GM18502 (cell line): ENCODE results near the gene TMEM120B.
"Not testable (repeated sequence)": the region's sequence is repeated elsewhere in the genome, so short reads cannot be mapped to it uniquely, and the experiment has no call there.

ENCODE experiments used
- ATAC-seq: cut with Tn5 transposase; IDR thresholded peaks from one replicate; pipeline ENCODE4 v1.9.1; 2021; ENCODE audit warnings: mild to moderate bottlenecking; ENCODE audit not compliant: unreplicated experiment, poor library complexity

Gene TMEM120B

GRCh38 chr12:121708313-121709063, 4.1 kb upstream of the TMEM120B start:
- no peak for ATAC-seq

DNA sequence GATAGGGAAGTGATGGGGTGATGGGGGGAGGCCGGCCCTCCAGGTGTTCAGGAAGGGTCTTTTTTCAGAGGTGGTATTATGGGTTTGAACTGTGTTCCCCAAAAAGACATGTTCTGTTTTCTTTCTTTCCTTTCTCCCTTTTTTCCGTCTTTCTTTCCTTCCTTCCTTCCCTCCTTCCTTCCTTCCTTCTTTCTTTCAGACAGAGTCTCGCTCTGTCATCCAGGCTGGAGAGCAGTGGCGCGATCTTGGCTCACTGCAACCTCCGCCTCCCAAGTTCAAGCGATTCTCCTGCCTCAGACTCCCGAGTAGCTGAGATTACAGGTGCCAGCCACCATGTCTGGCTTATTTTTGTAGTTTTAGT, 3.5 kb upstream of the TMEM120B start:
- not testable (repeated sequence) for ATAC-seq

DNA sequence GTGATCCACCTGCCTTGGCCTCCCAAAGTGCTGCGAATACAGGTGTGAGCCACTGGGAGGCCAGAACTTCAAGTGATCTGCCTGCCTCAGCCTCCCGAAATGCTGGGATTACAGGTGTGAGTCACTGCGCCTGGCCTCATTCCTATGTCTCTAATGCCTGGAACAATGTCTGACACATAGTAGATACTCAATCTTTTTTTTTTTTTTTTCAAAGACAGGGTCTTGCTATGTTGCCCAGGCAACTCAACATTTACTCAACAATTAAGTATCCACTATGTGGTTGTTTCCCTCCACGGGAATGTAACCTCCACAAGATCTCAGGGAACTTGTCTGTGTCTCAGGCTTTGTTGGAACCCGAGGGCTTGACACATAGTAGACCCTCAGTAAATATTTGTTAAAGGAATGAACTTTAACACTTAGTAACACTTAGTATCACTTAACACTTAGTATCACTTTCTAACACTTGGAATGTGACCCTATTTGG, 3.0 kb upstream of the TMEM120B start:
- ATAC-seq, result no peak

GRCh38 chr12:121711361-121712189, 977 bp upstream of the TMEM120B start:
- peak; percentile 3 for ATAC-seq

- peak; percentile 16 for ATAC-seq
These were observed 427 bp upstream of the TMEM120B start for GRCh38 chr12:121712190-121712460.

- peak; percentile 3 for ATAC-seq
These were observed 765 bp downstream of the TMEM120B start for GRCh38 chr12:121713257-121713777.

GRCh38 chr12:121713793-121714192, 1.2 kb downstream of the TMEM120B start:
- ATAC-seq, result no peak

DNA sequence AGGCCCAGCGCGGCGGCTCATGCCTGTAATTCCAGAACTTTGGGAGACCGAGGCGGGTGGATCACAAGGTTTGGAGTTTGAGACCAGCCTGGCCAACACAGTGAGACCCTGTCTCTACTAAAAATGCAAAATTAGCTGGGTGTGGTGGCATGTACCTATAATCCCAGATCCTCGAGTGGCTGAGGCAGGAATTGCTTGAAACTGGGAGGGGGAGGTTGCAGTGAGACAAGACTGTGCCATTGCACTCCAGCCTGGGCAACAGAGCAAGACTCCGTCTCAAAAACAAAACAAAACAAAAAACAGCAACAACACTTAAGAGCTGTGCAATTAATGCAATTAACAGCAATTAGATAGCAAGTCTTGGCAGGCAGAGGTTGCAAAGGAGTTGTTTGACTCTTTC, 2.5 kb downstream of the TMEM120B start:
- not testable (repeated sequence) for ATAC-seq

- no peak for ATAC-seq
These were observed 3.4 kb downstream of the TMEM120B start for GRCh38 chr12:121715862-121716435.

DNA sequence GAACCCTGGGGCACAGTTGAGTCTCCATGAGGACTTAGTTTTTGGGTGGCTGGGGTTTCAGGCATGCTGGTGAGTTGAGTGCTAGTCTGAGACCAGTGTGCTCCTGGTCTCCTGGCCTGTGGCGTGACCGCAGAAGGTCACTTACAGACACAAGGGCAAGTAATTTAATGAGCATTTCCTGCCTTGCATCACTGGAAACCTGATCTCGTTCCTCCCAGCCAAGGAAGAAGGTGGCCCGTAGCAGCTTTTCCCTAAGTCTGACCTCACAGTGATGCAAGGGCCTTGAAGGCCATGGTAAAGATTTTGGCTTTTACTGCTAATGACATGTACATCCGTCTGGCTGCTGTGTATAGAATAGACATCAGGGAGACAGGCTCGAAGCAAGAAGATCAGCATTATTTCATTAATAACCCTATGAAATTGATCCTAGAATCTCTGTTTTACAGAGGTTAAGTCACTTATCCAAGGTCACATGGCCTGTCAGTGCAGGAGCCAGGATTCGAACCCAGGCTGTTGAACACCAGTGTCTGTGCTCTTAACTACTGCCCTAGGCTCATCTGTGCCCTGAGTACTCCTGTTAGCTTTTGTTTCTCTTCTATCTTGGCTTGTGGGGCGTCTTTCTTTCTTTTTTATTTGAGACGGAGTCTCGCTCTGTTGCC, 4.6 kb downstream of the TMEM120B start:
- no peak for ATAC-seq

DNA sequence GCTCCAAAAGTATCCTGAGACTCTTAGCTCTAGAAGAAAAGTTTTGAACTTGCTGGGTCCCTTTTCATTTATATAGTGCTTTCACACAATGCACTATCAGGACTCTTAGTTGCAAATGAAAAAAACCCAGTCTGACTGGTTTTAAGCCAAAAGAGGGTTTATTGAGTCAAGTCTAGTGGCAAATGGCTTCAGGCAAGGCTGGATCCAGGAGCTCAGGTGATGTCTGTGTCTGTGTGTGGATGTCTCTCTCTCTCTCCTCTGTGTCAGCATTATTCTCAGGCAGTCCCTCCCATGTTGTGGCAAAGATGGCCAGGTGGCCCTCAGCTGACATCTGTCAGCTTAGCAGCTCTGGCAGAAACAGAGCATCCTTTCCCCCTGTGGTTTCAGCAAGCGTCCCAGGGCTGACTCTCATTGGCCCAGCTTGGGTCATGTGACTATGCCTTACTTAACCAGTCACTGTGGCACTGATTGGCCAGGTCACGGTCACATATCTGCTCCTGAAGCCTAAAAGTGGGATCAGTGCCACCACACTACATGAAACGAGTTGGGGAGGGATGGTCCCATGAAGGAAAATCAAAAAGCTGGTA, 6.2 kb downstream of the TMEM120B start:
- no peak for ATAC-seq

DNA sequence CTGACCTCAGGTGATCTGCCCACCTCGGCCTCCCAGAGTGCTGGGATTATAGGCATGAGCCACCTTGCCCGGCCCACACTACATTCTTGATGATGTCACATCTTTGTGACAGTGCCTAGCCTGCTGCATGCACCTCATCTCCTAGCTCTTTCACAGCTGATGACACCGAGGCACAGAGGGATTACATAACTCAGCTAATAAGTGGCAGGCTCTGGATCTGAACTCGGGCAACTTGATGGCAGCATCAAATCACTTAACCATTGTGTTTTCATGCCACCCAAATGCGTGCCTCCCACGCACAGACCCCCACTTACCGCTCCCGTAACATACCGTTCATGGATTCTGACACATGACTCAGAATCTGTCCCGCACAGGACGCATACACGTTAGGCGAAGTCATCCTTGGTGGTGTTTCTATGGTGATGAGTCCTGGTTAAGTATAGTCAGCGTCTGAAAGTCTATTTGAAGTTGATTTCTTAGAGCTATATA, 7.4 kb downstream of the TMEM120B start:
- no peak for ATAC-seq

GRCh38 chr12:121720762-121721161, 8.2 kb downstream of the TMEM120B start:
- ATAC-seq, result no peak

GRCh38 chr12:121722511-121722910, 10.0 kb downstream of the TMEM120B start:
- ATAC-seq, result no peak

- ATAC-seq, result no peak
These were observed 10.6 kb downstream of the TMEM120B start for GRCh38 chr12:121723200-121723599.

DNA sequence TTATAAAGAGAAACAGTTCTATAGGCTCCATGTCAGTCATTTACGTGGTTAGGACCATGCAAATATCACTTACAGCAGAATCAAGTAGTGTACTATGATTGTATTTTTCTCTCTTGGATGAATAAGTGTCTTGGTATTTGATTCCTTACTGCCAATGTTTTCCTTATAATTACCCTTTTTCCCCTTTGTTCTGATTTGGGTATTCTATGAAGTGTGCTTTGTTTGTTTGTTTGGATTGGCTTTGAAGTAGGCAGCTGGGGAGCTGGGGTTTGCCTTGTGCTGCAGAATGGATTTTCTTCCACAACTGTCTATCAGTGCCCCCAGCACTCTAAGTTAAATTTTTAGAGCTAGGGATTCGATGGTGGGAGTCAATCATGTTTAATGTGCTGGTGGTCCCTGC, 12.4 kb downstream of the TMEM120B start:
- ATAC-seq, result no peak

DNA sequence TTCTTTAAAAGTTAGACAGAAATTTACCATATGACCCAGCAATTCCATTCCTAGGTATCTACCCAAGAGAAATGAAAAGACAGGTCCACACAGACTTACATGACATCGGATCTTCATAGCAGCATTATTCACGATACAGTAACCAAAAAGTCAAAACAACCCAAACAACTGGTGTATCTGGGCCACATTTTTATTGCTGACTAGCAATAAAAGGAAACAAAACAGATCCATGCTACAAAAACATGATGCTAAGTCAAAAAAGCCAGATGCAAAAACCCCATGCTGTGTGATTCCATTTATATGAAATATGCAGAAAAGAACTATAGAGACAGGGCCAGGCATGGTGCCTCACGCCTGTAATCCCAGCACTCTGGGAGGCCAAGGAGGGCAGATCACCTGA, 12.9 kb downstream of the TMEM120B start:
- no peak for ATAC-seq

GRCh38 chr12:121729021-121729420, 16.5 kb downstream of the TMEM120B start:
- no peak for ATAC-seq

DNA sequence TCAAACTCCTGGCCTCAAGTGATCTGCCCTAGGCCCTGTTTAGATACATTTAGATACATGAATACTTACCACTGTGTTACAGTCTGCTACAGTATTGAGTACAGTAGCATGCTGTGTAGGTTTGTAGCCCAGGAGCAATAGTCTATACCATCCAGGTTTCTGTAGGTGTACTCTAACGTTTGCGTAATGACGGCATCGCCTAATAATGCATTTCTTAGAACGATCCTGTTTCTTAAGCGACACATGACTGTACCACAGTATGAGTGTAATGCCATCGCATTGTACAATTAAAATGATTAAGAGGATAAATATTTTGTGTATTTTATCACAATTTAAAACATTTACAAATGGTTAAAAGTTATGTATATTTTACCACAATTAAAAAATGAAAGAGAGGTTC, 18.9 kb downstream of the TMEM120B start:
- ATAC-seq, result no peak

- ATAC-seq, result no peak
These were observed 21.3 kb downstream of the TMEM120B start for GRCh38 chr12:121733849-121734248.
